NB4 (cell line): ENCODE data around the gene PDXK.
"Not testable (repeated sequence)": the region's sequence is repeated elsewhere in the genome, so short reads cannot be mapped to it uniquely, and the experiment has no call there.

Experiments used
- DNase-seq: peaks from one replicate; pipeline ENCODE4 v3.0.0; 2010; ENCODE audit warnings: low read depth
- H3K4me3 ChIP-seq: one replicate; pipeline ENCODE4 v1.5.1; 2011; ENCODE audit warnings: mild to moderate bottlenecking, low read depth, low read length, moderate library complexity
- MYC ChIP-seq: IDR thresholded peaks from 2 replicates; pipeline ENCODE4 v1.6.1; 2011; ENCODE audit warnings: low read depth, low read length
- POLR2A ChIP-seq: IDR thresholded peaks from 2 replicates; pipeline ENCODE4 v1.6.1; 2011; ENCODE audit warnings: mild to moderate bottlenecking; ENCODE audit not compliant: insufficient read length; ENCODE audit errors: extremely low read depth
- TF ChIP-seq, protein P1 (sequence below): IDR thresholded peaks from one replicate; pipeline ENCODE4 v1.5.1; 2012; ENCODE audit warnings: low read depth, low read length
- TF ChIP-seq, protein P2 (sequence below): IDR thresholded peaks from 2 replicates; pipeline ENCODE4 v1.6.1; 2011; ENCODE audit warnings: low read depth, low read length

Gene PDXK

DNA sequence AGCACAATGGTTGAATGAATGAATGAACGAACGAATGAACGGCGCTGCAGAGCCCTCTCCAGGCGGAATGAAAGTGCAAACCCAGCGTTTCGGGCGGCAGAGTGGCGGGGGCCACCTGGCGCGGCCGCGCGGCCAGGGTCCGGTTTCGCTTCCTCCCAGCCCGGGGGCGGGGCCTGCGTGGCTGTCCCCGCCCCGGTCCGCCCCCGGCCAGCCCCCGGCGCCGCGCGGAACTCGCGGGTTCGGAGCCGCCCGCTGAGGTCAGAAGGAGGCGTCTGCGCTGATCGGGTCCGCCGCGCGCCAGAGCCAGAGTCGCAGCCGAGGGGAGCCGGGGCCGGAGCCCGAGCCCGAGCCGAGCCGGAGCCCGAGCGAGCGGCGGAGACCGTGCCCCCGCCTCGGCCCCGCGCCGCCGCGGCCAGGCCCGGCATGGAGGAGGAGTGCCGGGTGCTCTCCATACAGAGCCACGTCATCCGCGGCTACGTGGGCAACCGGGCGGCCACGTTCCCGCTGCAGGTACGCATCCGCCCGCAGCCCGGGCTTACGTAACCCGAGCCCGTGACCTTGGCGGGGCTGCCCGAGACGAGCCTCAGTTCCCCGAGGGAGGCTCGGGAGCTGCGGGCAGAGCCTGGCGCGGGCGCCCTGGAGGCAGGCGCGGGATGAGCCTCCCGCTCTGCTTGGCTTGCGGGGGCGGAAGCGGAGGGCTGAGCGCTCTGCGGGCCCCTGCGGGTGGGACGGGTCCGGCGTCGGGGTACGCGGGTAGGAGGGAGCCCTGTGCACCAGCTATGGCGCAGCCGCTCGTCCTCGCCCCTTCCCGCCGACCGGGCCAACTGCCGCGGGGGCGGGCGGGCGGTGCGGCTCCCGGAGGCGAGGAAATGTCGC, at the start of gene PDXK:
Gene PDXK, plus strand, starts transcription at position 258 of the 876 bp plus-strand sequence. Its CDS starts 166 bp downstream, at position 424.
- H3K4me3 ChIP-seq: peak within 1 kb of the TSS; percentile 90
- peak; percentile 89 for DNase-seq
- TF ChIP-seq MYC (peak; percentile 29), POLR2A (peak; percentile 68)
- TF ChIP-seq, protein P1, sequence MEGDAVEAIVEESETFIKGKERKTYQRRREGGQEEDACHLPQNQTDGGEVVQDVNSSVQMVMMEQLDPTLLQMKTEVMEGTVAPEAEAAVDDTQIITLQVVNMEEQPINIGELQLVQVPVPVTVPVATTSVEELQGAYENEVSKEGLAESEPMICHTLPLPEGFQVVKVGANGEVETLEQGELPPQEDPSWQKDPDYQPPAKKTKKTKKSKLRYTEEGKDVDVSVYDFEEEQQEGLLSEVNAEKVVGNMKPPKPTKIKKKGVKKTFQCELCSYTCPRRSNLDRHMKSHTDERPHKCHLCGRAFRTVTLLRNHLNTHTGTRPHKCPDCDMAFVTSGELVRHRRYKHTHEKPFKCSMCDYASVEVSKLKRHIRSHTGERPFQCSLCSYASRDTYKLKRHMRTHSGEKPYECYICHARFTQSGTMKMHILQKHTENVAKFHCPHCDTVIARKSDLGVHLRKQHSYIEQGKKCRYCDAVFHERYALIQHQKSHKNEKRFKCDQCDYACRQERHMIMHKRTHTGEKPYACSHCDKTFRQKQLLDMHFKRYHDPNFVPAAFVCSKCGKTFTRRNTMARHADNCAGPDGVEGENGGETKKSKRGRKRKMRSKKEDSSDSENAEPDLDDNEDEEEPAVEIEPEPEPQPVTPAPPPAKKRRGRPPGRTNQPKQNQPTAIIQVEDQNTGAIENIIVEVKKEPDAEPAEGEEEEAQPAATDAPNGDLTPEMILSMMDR: no peak
- TF ChIP-seq, protein P2, sequence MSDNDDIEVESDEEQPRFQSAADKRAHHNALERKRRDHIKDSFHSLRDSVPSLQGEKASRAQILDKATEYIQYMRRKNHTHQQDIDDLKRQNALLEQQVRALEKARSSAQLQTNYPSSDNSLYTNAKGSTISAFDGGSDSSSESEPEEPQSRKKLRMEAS: peak; percentile 49; the same call in 1 of the 2 replicates

DNA sequence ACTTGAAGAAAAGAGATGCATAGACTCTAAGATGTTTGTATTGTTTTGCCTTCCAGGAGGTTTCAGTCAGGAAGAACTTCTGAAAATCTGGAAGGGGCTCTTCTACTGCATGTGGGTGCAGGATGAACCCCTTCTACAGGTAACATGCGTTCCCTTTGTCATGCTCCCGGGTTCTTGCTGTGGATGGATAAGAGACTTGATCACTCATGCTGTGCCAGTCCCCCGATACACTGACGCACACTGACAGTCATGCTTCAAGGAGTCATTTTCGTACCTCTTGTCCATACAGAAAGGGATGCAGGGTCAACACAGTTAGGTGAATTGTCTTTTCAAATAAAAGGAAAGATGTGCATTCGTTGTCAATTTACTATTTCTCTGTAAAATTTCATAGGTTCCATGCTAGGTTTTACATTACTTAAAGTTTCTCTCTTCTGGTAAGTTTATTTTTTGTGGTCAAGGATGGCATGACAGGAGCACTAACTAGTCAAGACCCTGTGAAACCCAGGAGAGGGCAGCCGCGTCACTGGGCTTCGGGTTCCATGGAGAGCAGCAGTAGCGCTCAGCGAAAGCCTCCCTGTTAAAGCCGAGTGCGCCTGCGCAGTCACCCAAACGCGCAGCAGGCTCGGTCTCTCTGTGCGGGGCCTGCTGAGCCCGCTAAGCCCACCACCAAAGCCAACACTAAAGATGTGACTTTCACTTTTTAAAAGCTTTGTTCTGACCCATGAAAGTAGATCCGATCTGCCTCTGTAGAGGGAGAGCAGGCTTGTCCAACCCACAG, 48.9 kb upstream of the PDXK start:
- no peak for DNase-seq
- no peak overlapping the region for H3K4me3 ChIP-seq
- TF ChIP-seq, protein P1: no peak
- TF ChIP-seq MYC (no peak), POLR2A (no peak)
- TF ChIP-seq, protein P2: no peak

DNA sequence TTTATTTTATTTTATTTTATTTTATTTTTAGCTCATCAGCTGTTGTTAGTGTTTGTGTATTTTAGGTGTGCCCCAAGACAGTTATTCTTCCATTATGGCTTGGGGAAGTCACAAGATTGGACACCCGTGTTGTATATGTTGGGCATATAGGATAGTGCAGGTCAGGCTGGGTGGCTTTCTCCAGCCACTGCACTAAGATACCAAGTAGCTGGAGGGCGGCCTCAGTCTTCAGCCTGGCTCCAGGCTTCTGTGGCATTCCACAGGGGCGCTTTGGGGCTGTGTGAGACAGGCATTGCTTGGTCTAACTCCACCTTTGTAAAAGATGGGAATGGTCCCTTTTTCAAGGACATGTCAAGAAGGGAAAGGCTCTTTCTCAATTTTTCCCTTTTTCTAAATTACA, 43.1 kb upstream of the PDXK start:
- TF ChIP-seq POLR2A (no peak), MYC (no peak)
- TF ChIP-seq, protein P2: no peak
- TF ChIP-seq, protein P1: no peak
- H3K4me3 ChIP-seq: no peak overlapping the region
- no peak for DNase-seq

DNA sequence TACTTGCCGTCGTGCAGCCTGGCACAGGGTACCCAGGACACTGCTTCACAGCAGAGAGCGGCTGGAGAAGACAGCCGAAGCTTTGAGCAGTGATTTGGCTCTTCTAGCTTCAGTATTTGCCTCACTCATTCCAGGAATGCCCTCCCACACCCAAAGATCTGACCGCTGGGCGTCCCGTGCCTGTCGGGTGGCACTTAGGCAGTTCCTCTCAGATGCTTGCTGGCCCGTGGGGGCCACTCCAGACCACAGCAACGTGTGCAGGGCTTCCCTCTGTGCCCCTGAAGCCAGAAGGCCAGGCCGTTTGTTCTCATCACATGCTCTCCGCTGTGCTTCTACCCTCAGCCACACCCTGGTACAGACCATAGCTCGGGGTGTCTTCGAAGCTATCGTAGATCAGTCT, 42.5 kb upstream of the PDXK start:
- H3K4me3 ChIP-seq: no peak overlapping the region
- TF ChIP-seq, protein P1: no peak
- TF ChIP-seq MYC (no peak), POLR2A (no peak)
- TF ChIP-seq, protein P2: no peak
- no peak for DNase-seq

DNA sequence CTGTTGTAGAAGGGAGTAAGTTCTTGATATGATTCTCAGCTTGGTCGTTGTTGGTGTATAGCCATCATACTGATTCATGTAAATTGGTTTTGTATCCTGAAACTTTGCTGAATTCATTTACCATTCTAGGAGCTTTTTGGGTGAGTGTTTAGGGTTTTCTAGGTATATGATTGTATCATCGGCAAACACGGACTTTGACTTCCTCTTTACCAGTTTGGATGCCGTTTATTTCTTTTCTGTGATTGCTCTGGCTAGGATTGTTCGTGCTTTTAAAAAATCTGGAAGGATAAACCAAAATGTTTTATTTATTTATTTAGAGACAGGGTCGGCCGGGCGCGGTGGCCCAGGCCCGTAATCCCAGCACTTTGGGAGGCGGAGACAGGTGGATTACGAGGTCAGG, 39.0 kb upstream of the PDXK start:
- H3K4me3 ChIP-seq: no peak overlapping the region
- TF ChIP-seq, protein P1: no peak
- TF ChIP-seq MYC (no peak), POLR2A (no peak)
- TF ChIP-seq, protein P2: no peak
- DNase-seq: no peak

DNA sequence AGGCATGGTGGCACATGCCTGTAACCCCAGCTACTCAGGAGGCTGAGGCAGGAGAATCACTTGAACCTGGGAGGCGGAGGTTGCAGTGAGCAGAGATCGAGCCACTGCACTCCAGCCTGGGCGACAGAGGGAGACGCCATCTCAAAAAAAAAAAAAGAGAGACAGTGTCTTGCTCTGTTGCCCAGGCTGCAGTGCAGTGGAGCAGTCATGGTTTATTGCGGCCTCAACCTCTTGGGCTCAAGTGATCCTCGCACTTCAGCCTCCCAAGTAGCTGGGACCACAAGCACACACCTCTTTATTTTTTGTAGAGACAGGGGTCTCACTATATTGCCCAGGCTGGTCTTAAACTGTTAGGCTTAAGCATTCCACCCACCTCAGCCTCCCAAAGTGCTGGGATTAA, 38.5 kb upstream of the PDXK start:
- not testable (repeated sequence) for DNase-seq, H3K4me3 ChIP-seq
